Measurements from ENCODE around the gene DLG1. TPM values are rescaled to one million over a fixed set of nuclear protein-coding genes. Genes with fewer than 3 reads are reported as not detected.

DLG1 gene
- total and polyA plus RNA-seq, 2 experiments from 2014 or later: 27.6 to 98.0 TPM

DNA sequence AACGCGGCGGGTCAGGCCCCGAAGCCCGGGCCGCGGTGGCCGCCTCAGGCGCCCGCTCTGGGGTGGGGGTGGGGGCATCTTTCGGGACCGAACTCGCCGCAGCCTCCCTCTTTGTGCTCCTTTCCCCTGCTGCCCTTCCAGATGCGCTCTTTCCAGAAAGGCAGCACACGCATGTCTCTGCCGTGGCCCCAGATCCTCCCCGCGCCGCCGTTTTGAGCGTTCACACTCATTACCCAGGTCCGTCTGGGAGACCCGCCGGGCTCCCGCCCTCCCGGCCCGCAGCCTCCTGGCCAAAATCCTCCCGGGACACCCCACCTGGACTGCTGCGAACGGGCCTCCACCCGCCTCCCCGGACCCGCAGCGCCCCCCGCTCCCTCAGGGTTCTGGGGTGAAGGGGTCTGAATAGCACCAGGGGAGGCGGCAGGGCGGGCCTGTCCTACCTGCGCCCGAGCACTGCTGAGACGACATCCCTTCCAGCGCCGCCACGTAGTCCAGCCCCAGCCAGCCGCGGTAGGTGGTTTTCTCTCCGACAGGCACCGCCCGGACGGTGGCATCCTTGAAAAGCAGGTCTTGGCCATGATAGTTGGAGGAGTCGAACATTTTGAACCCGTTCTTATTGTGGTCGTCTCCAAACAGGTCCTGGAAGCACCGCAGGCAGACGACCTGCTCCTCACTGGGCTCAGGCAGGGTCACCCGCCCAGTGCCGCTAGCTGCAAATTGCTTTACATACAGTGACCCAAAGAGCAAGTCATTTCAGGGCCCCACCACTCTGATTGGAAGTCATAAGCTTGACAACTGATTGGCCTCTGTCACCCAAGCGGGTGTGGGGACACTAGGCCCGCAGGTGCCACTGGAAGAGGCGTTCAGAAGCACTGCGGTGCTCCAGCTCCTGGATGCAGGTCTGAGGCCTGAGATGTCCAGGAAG is 294.7 kb downstream of the DLG1 start:
- Histone ChIP-seq H3K4me2 (peak overlapping the region; percentile 92), H3K79me2 (replicated peaks; ENCODE audit: insufficient read depth) (no peaks in the 10 kb centered on the region), H3K9me2 (ENCODE audit: insufficient read depth) (no peaks in the 10 kb centered on the region), H3K4me1 (ENCODE audit: insufficient read depth) (no peaks in the 10 kb centered on the region; the same call in 1 of the 2 replicates), H3K4me3 (peak overlapping the region; percentile 70), H3K27ac (ENCODE audit: low read depth) (no peak overlapping the region), H2AFZ (peak overlapping the region; percentile 92), H3K27me3 (ENCODE audit: insufficient read depth) (peaks cover 30% of the 10 kb centered on the region), H3K36me3 (ENCODE audit: insufficient read depth) (no peaks in the 10 kb centered on the region), H3F3A (replicated peaks; ENCODE audit: low read depth) (peaks cover 6% of the 10 kb centered on the region; the same call in 1 of the 2 replicates), H4K20me1 (replicated peaks; ENCODE audit: insufficient read depth) (no peaks in the 10 kb centered on the region)
- ATAC-seq: peak; percentile 56
- DNase-seq (ENCODE audit: low spot score): peak; percentile 55
- Mint-ChIP-seq H3K4me3 (peak overlapping the region; percentile 80), H3K27me3 (ENCODE audit: insufficient read depth, low read depth, poor library complexity) (peaks cover 23% of the 10 kb centered on the region), H3K36me3 (ENCODE audit: low read depth) (peaks cover 4% of the 10 kb centered on the region; the same call in 1 of the 3 replicates), H3K4me1 (peaks cover 8% of the 10 kb centered on the region), H3K27ac (no peak overlapping the region), H3K9me3 (peaks cover 3% of the 10 kb centered on the region; the same call in 2 of the 3 replicates)
- TF ChIP-seq EZH2 (IDR thresholded peaks at IDR 0.05; ENCODE audit: low read depth, unreplicated experiment) (peak; percentile 74), CREB1 (CRISPR knock-in tag; IDR thresholded peaks at IDR 0.05; ENCODE audit: low read depth) (no peak)

DNA sequence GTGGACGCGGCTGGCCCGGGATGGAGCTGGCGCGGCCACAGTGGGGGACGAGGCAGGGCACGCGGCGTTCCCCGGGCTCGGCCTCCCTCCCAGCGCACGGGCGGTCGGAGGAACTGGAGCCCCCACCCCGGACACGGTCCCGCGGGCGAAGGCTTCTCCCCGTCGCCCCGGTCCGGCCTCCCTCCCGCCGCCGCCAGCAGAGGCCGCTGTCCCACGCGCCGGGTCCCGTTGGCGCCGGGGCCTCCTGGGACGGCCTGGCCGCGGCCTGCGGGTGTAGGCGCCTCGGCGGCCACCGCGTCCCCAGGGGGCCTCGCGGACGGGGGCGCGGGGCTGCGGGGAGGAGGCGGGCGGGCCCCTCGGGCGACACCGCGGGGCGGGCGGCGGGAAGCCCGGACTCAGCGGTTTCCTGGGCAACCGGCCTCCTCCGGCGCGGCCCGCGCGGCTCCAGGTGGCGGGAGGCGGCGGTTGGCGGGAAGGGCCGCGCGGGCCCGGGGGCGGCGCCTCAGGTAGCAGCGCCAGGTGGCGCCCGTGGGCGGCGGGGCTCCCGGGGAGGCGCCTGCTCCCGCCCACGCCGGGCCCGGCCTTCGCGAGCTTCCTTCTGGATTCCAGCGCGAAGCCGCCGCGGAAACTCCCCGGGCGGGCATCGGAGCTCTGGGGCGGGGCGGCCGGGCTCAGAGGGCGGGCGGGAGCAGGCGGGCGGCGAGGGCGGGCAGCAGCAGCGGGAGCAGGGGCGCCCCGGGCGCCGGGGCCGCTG is 295.5 kb downstream of the DLG1 start:
- Histone ChIP-seq H3K9me2 (ENCODE audit: insufficient read depth) (no peaks in the 10 kb centered on the region), H3F3A (replicated peaks; ENCODE audit: low read depth) (peaks cover 6% of the 10 kb centered on the region; the same call in 1 of the 2 replicates), H4K20me1 (replicated peaks; ENCODE audit: insufficient read depth) (no peaks in the 10 kb centered on the region), H3K36me3 (ENCODE audit: insufficient read depth) (no peaks in the 10 kb centered on the region), H3K79me2 (replicated peaks; ENCODE audit: insufficient read depth) (no peaks in the 10 kb centered on the region), H3K27me3 (ENCODE audit: insufficient read depth) (peaks cover 30% of the 10 kb centered on the region), H3K4me2 (peak overlapping the region; percentile 82), H3K4me1 (ENCODE audit: insufficient read depth) (no peaks in the 10 kb centered on the region; the same call in 1 of the 2 replicates), H3K27ac (ENCODE audit: low read depth) (no peak overlapping the region), H2AFZ (peak overlapping the region; percentile 83), H3K4me3 (peak overlapping the region; percentile 70)
- DNase-seq (ENCODE audit: low spot score) (peak; percentile 67), ATAC-seq (peak; percentile 60)
- no peak overlapping the region for H3K27ac Mint-ChIP-seq
- H3K4me3 Mint-ChIP-seq: no peak overlapping the region; the same call in 2 of the 3 replicates
- peaks cover 23% of the 10 kb centered on the region for H3K27me3 Mint-ChIP-seq (ENCODE audit: insufficient read depth, low read depth, poor library complexity)
- peaks cover 3% of the 10 kb centered on the region; the same call in 2 of the 3 replicates for H3K9me3 Mint-ChIP-seq
- H3K36me3 Mint-ChIP-seq (ENCODE audit: low read depth): peaks cover 4% of the 10 kb centered on the region; the same call in 1 of the 3 replicates
- peaks cover 8% of the 10 kb centered on the region for H3K4me1 Mint-ChIP-seq
- TF ChIP-seq CTCF (conservative IDR thresholded peaks at IDR 0.05; ENCODE audit: low read depth in 2 of 2) (peak; percentile 32 to 79), ZNF331 (CRISPR knock-in tag; IDR thresholded peaks at IDR 0.05; ENCODE audit: low read depth) (no peak)
